Neuronal stem cell (in vitro differentiated cells): ENCODE results near the gene XKR7.

ENCODE experiments used
- DNase-seq: peaks from one replicate; pipeline ENCODE4 v3.0.0-alpha.2; 2013; ENCODE audit warnings: low spot score
- H2AFZ ChIP-seq: one replicate; pipeline ENCODE4 v1.6.1; 2013; ENCODE audit warnings: mild to moderate bottlenecking, low read length, inconsistent platforms
- H2AK5ac ChIP-seq: 2 replicates; pipeline ENCODE4 v1.6.1; 2013; ENCODE audit warnings: low read depth, mild to moderate bottlenecking, inconsistent platforms, low read length, moderate library complexity, mixed read lengths
- H2BK120ac ChIP-seq: 2 replicates; pipeline ENCODE4 v1.6.1; 2013; ENCODE audit warnings: low read depth, mild to moderate bottlenecking, inconsistent platforms, low read length, moderate library complexity, mixed read lengths
- H2BK12ac ChIP-seq: one replicate; pipeline ENCODE4 v1.6.1; 2013; ENCODE audit warnings: low read length, inconsistent platforms
- H2BK15ac ChIP-seq: 2 replicates; pipeline ENCODE4 v1.6.1; 2013; ENCODE audit warnings: mild to moderate bottlenecking, low read length, inconsistent platforms, mixed read lengths
- H2BK5ac ChIP-seq: one replicate; pipeline ENCODE4 v1.6.1; 2013; ENCODE audit warnings: inconsistent platforms, mild to moderate bottlenecking, low read length, moderate library complexity
- H3K14ac ChIP-seq: one replicate; pipeline ENCODE4 v1.6.1; 2013; ENCODE audit warnings: low read length, inconsistent platforms
- H3K18ac ChIP-seq: 2 replicates; pipeline ENCODE4 v1.6.1; 2013; ENCODE audit warnings: low read length, inconsistent platforms
- H3K23ac ChIP-seq: 2 replicates; pipeline ENCODE4 v1.6.1; 2013; ENCODE audit warnings: low read depth, mild to moderate bottlenecking, mixed read lengths, low read length, inconsistent platforms; ENCODE audit not compliant: poor library complexity
- H3K27ac ChIP-seq: replicated peaks from 3 replicates; pipeline ENCODE4 v1.5.1; 2013; ENCODE audit warnings: low read length, inconsistent platforms
- H3K27me3 ChIP-seq, 3 experiments: 2 replicates each; pipeline ENCODE4 v1.6.1; 2013; ENCODE audit warnings: low read length in 3 of 3, mild to moderate bottlenecking in 2 of 3, inconsistent platforms in 1 of 3, low read depth in 1 of 3, mixed read lengths in 1 of 3, moderate library complexity in 1 of 3; ENCODE audit not compliant: control insufficient read depth in 3 of 3, insufficient read depth in 3 of 3
- H3K36me3 ChIP-seq, 2 donors: replicated peaks in 1 of 2; 2 replicates each; pipeline ENCODE4 v1.6.1; 2013; ENCODE audit warnings: low read length in 2 of 2; ENCODE audit not compliant: control insufficient read depth in 2 of 2, insufficient read depth in 2 of 2
- H3K4ac ChIP-seq: 2 replicates; pipeline ENCODE4 v1.6.1; 2013; ENCODE audit warnings: inconsistent platforms, mild to moderate bottlenecking, low read length, moderate library complexity
- H3K4me1 ChIP-seq, 2 donors: 1 replicate in 1 of 2; 2 replicates in 1 of 2; pipeline ENCODE4 v1.6.1; 2013; ENCODE audit warnings: low read length in 2 of 2, low read depth in 1 of 2; ENCODE audit not compliant: control insufficient read depth in 2 of 2, insufficient read depth in 1 of 2
- H3K4me2 ChIP-seq: one replicate; pipeline ENCODE4 v1.6.1; 2013; ENCODE audit warnings: mild to moderate bottlenecking, low read length, inconsistent platforms; ENCODE audit not compliant: insufficient read depth, poor library complexity, severe bottlenecking
- H3K4me3 ChIP-seq, 2 donors: 2 replicates each; pipeline ENCODE4 v1.5.1; 2013; ENCODE audit warnings: low read length in 2 of 2, mild to moderate bottlenecking in 2 of 2, inconsistent platforms in 1 of 2, moderate library complexity in 1 of 2
- H3K79me1 ChIP-seq: one replicate; pipeline ENCODE4 v1.6.1; 2013; ENCODE audit warnings: low read depth, mild to moderate bottlenecking, inconsistent platforms, low read length, moderate library complexity
- H3K9ac ChIP-seq: one replicate; pipeline ENCODE4 v1.6.1; 2013; ENCODE audit warnings: mild to moderate bottlenecking, low read depth, low read length, inconsistent platforms; ENCODE audit not compliant: poor library complexity
- H3K9me3 ChIP-seq, 2 donors: replicated peaks in 1 of 2; 2 replicates each; pipeline versions ENCODE3 to v1.6.1; 2013; ENCODE audit warnings: low read length in 2 of 2, mild to moderate bottlenecking in 2 of 2, inconsistent platforms in 1 of 2, low read depth in 1 of 2, mixed read lengths in 1 of 2, moderate library complexity in 1 of 2; ENCODE audit not compliant: control insufficient read depth in 2 of 2, insufficient read depth in 1 of 2
- H4K8ac ChIP-seq: one replicate; pipeline ENCODE4 v1.6.1; 2013; ENCODE audit warnings: low read depth, mild to moderate bottlenecking, inconsistent platforms, low read length, moderate library complexity
- H4K91ac ChIP-seq: one replicate; pipeline ENCODE4 v1.6.1; 2013; ENCODE audit warnings: low read length, low read depth, mild to moderate bottlenecking, inconsistent platforms; ENCODE audit not compliant: poor library complexity
- WGBS, 2 donors: extraction: QIAGEN DNeasy Blood & Tissue Kit; methylation state at CpG; one replicate each; pipeline ENCODE4 v1.1.7; 2013; ENCODE audit warnings: missing lambda C conversion rate in 2 of 2, mixed read lengths in 1 of 2; ENCODE audit not compliant: insufficient read length in 2 of 2, insufficient replicate concordance in 1 of 2; ENCODE audit errors: extremely low coverage in 2 of 2; 5-methylcytosine and 5-hydroxymethylcytosine counted together

Gene XKR7

DNA sequence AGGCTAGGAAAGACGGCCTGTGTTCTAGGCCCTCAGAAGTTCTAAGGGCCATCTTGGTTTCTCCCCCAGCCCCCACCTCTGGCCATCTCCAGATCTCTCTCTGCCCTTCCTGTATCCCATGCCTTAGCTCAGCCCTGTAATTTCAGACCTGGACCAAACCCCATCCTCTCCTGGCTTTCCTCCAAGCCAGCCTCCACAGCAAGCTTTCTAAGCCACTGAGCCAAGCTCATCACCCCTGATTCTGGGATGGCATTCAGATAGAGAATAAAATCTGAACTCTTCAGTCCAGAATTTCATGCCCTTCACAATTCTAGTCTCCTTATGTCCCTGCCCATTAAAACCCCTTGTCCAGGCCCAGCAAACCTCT, 23.4 kb downstream of the XKR7 start:
- no CpG with 5 or more reads among the region's 1 CpG for WGBS, 2 donors
- H3K4me1 ChIP-seq, result peaks cover 0 to 3% of the 10 kb centered on the region in 2 donors
- no peak overlapping the region for H2BK5ac ChIP-seq
- no peak for DNase-seq
- H3K79me1 ChIP-seq, result no peaks in the 10 kb centered on the region
- no peak overlapping the region for H3K4me3 ChIP-seq
- H3K9ac ChIP-seq, result no peak overlapping the region
- no peak overlapping the region for H2AFZ ChIP-seq
- no peak overlapping the region for H2BK120ac ChIP-seq
- H3K36me3 ChIP-seq, result no peaks in the 10 kb centered on the region
- H3K27me3 ChIP-seq, result peaks cover 3 to 55% (median 25%) of the 10 kb centered on the region in 3 experiments
- no peak overlapping the region for H4K8ac ChIP-seq
- H3K23ac ChIP-seq, result peak overlapping the region; percentile 58
- no peak overlapping the region for H3K27ac ChIP-seq
- peak overlapping the region; percentile 79 for H2BK12ac ChIP-seq
- no peak overlapping the region for H3K14ac ChIP-seq
- H3K18ac ChIP-seq, result no peak overlapping the region
- H2AK5ac ChIP-seq, result no peak overlapping the region
- no peaks in the 10 kb centered on the region for H3K9me3 ChIP-seq
- H2BK15ac ChIP-seq, result peak overlapping the region; percentile 25
- no peak overlapping the region for H4K91ac ChIP-seq
- no peak overlapping the region for H3K4me2 ChIP-seq
- H3K4ac ChIP-seq, result no peak overlapping the region

GRCh38 chr20:31992086-31992485, 24.1 kb downstream of the XKR7 start:
- no peak overlapping the region for H2BK5ac ChIP-seq
- no peak overlapping the region for H3K4me2 ChIP-seq
- H3K18ac ChIP-seq, result no peak overlapping the region
- H3K4me3 ChIP-seq, result no peak overlapping the region
- no peak overlapping the region for H2BK120ac ChIP-seq
- no peak overlapping the region for H2AFZ ChIP-seq
- H3K4me1 ChIP-seq, result peaks cover 0 to 3% of the 10 kb centered on the region in 2 donors
- no peak overlapping the region for H3K14ac ChIP-seq
- H2BK12ac ChIP-seq, result no peak overlapping the region
- no peak overlapping the region for H4K91ac ChIP-seq
- H3K9me3 ChIP-seq, result no peaks in the 10 kb centered on the region
- H3K27me3 ChIP-seq, result peaks cover 3 to 60% (median 25%) of the 10 kb centered on the region in 3 experiments
- H3K23ac ChIP-seq, result no peak overlapping the region
- H4K8ac ChIP-seq, result no peak overlapping the region
- no peak overlapping the region for H3K4ac ChIP-seq
- peak overlapping the region; percentile 51 for H3K9ac ChIP-seq
- peak overlapping the region; percentile 11 for H2AK5ac ChIP-seq
- H3K27ac ChIP-seq, result no peak overlapping the region
- H2BK15ac ChIP-seq, result no peak overlapping the region
- H3K79me1 ChIP-seq, result no peaks in the 10 kb centered on the region
- no peak for DNase-seq
- no CpG with 5 or more reads among the region's 2 CpGs for WGBS, 2 donors
- H3K36me3 ChIP-seq, result no peaks in the 10 kb centered on the region

- H2BK5ac ChIP-seq, result peak overlapping the region; percentile 10
- no peaks in the 10 kb centered on the region for H3K9me3 ChIP-seq
- no peak for DNase-seq
- H2BK120ac ChIP-seq, result no peak overlapping the region
- H3K9ac ChIP-seq, result no peak overlapping the region
- peaks cover 3 to 78% (median 25%) of the 10 kb centered on the region in 3 experiments for H3K27me3 ChIP-seq
- peaks cover 0 to 3% of the 10 kb centered on the region in 2 donors for H3K4me1 ChIP-seq
- no peaks in the 10 kb centered on the region for H3K79me1 ChIP-seq
- no peak overlapping the region for H3K4me3 ChIP-seq
- no peak overlapping the region for H3K18ac ChIP-seq
- no peaks in the 10 kb centered on the region for H3K36me3 ChIP-seq
- H2BK15ac ChIP-seq, result peak overlapping the region; percentile 17
- peak overlapping the region; percentile 23 for H2AK5ac ChIP-seq
- no peak overlapping the region for H3K14ac ChIP-seq
- peak overlapping the region; percentile 19 for H3K23ac ChIP-seq
- H2BK12ac ChIP-seq, result no peak overlapping the region
- H3K4me2 ChIP-seq, result no peak overlapping the region
- no peak overlapping the region for H4K8ac ChIP-seq
- no CpG with 5 or more reads among the region's 18 CpGs for WGBS, 2 donors
- no peak overlapping the region for H3K27ac ChIP-seq
- H3K4ac ChIP-seq, result no peak overlapping the region
- H4K91ac ChIP-seq, result no peak overlapping the region
- no peak overlapping the region for H2AFZ ChIP-seq
These were observed 29.0 kb downstream of the XKR7 start for GRCh38 chr20:31996996-31997395.

DNA sequence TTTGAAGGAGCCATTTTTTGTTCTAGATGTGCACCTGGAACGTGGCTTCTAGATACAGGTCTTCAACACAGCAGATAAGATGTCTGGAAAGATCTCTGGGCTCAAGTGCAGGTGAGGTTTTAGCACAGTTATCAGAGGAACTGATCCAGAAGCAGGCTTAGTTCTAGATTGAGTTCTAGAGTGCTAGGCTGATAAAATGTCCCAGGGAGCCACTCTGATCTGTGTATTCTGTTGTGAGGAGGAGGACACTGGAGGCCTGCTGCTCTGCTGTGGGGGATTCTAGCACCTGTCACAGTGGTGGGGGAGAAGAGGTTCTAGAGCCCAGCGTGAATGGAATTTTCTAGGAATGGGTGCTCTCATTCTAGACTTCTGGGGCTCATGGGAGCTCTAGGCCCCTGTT, 30.3 kb downstream of the XKR7 start:
- no peak overlapping the region for H4K8ac ChIP-seq
- no peaks in the 10 kb centered on the region for H3K36me3 ChIP-seq
- H3K27ac ChIP-seq, result no peak overlapping the region
- H4K91ac ChIP-seq, result no peak overlapping the region
- H3K9ac ChIP-seq, result no peak overlapping the region
- H2AK5ac ChIP-seq, result no peak overlapping the region
- peaks cover 0 to 3% of the 10 kb centered on the region in 2 donors for H3K4me1 ChIP-seq
- H3K4me2 ChIP-seq, result no peak overlapping the region
- H3K18ac ChIP-seq, result no peak overlapping the region
- H3K4ac ChIP-seq, result no peak overlapping the region
- H2AFZ ChIP-seq, result no peak overlapping the region
- no peak overlapping the region for H2BK5ac ChIP-seq
- H2BK120ac ChIP-seq, result no peak overlapping the region
- H3K27me3 ChIP-seq, result peaks cover 3 to 67% (median 25%) of the 10 kb centered on the region in 3 experiments
- H3K9me3 ChIP-seq, result no peaks in the 10 kb centered on the region
- H2BK15ac ChIP-seq, result no peak overlapping the region
- H3K14ac ChIP-seq, result no peak overlapping the region
- H3K79me1 ChIP-seq, result no peaks in the 10 kb centered on the region
- H3K23ac ChIP-seq, result no peak overlapping the region
- no CpG with 5 or more reads among the region's 2 CpGs for WGBS, 2 donors
- no peak overlapping the region for H3K4me3 ChIP-seq
- no peak for DNase-seq
- no peak overlapping the region for H2BK12ac ChIP-seq
